ENCODE data around the gene MORC1. TPM values are rescaled to one million over a fixed set of nuclear protein-coding genes. Genes with fewer than 3 reads are reported as not detected.
"Not testable (repeated sequence)": the region's sequence is repeated elsewhere in the genome, so short reads cannot be mapped to it uniquely, and the experiment has no call there.

Gene MORC1
- total RNA-seq, 1 experiment from 2014 or later, result 0.11 TPM

- DNase-seq (ENCODE audit: low read depth), result no peak
Observed at GRCh38 chr3:109112946-109113760, 4.8 kb downstream of the MORC1 start.

DNA sequence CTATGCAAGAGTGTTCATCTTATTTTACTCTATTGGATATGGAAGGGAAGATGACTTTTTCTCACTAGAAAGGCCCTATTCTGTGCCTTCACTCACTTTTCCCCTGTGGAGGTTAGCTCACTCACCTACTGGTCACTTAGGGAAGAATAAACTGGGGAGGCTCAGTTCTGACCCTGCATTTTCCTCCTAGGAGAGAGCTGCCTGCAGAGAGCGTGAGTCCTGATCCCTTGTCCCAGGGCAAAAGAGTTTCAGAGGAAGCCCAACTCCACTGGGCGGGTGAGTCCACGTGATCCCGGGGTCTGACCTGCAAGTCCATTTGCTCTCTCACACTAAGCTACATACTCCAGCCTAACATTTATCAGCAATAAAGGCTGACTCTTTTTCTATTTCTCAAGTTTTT, 8.4 kb downstream of the MORC1 start:
- no peak for DNase-seq (ENCODE audit: low read depth)

DNA sequence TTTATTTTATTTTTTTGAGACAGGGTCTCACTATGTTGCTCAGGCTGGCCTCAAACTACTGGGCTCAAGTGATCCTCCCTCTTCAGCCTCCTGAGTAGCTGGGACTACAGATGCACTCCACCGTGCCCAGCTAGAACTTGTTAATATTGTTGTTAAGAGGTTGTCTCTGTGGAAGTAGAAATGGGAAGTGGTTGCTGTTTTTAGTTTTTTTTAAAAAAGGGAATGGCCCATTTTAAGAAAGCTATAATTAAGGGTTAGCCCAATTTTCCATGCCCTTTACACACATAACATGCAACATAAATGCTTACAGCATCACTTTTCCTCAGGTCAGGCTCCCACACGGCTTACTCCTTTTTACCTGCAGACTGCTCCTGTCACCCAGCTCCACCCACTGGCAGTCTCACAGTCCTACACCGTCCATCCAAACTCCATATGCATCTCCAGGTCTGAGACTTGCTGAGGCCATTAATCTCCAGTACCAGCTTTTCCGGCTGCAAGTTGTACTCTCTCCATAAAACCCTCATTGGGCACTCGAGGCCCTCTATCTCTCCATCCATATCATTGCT, 19.8 kb downstream of the MORC1 start:
- DNase-seq (ENCODE audit: low read depth), result peak; percentile 28

GRCh38 chr3:109095166-109095565, 22.8 kb downstream of the MORC1 start:
- no peak for DNase-seq (ENCODE audit: low read depth)

DNA sequence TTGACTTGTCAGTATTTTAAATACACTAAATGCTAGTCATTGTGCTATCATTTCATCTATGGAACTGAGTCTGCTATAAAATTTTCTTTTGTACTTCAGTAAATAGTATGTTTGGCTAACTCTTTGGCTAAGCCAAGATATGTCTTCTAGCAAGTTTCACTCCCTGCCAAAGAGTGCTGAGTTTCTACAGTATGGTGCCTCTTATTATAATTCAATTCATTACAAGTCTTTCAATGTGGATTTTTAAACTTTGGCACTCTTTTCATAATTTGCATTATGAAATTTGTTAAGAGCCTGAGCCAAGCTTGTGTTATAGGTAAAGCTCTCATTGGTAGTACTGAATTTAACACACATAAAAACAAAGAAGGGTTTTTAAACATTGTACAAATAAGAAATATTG, 24.4 kb downstream of the MORC1 start:
- DNase-seq (ENCODE audit: low read depth), result no peak

- DNase-seq (ENCODE audit: low read depth), result no peak
Observed at GRCh38 chr3:109091846-109092245, 26.1 kb downstream of the MORC1 start.

DNA sequence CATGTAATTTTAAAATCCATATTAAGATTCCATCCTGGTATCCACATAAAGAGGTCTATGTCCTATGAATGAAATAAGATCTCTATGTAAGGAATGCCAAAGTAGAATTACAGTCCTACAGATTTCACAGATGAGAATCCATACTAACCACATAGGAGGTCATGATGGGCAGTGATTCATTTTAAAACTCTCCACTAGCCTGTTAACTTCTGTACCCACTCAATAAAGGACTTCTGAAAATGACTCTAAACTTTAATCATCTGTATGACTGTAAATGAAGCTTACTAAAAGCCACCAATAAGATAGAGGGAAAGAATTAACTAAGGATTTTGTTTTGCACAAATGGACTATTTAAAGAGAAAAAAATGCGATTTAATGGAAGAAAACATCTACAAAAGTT, 28.7 kb downstream of the MORC1 start:
- peak; percentile 25 for DNase-seq (ENCODE audit: low read depth)

- peak; percentile 64 for DNase-seq (ENCODE audit: low read depth)
Observed at GRCh38 chr3:109081746-109082510, 36.0 kb downstream of the MORC1 start.

DNA sequence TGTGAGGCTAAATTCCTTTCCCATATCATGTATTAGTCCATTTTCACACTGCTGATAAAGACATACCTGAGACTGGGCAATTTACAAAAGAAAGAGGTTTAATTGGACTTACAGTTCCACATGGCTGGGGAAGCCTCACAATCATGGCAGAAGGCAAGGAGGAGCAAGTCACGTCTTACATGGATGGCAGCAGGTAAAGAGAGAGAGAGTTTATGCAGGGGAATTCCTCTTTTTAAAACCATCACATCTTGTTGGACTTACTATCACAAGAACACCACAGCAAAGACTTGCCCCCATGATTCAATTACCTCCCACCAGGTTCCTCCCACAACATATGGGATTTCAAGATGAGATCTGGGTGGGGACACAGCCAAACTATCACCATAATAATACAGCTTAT, 37.8 kb downstream of the MORC1 start:
- not testable (repeated sequence) for DNase-seq (ENCODE audit: low read depth)

- DNase-seq (ENCODE audit: low read depth), result no peak
Observed at GRCh38 chr3:109073116-109073515, 44.8 kb downstream of the MORC1 start.

DNA sequence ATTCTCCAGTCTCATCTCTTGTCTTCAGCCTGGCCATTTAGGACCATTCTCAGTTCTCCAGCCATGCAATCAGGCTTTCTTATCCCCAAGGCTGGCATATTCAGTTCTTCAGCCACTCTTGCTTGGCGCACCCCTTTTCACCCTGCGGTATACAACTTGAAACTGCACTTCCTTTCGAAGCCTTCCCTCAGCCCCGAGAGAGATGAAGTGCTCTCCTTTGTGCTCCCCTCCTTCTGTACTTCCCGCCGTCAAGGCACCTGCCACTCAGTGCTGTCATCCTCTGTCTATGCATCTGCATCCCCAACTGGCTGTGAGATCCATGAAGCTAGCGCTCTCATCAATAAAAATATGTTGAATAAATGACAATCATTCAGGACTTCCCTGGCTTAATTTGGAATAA, 45.7 kb downstream of the MORC1 start:
- DNase-seq (ENCODE audit: low read depth), result no peak

DNA sequence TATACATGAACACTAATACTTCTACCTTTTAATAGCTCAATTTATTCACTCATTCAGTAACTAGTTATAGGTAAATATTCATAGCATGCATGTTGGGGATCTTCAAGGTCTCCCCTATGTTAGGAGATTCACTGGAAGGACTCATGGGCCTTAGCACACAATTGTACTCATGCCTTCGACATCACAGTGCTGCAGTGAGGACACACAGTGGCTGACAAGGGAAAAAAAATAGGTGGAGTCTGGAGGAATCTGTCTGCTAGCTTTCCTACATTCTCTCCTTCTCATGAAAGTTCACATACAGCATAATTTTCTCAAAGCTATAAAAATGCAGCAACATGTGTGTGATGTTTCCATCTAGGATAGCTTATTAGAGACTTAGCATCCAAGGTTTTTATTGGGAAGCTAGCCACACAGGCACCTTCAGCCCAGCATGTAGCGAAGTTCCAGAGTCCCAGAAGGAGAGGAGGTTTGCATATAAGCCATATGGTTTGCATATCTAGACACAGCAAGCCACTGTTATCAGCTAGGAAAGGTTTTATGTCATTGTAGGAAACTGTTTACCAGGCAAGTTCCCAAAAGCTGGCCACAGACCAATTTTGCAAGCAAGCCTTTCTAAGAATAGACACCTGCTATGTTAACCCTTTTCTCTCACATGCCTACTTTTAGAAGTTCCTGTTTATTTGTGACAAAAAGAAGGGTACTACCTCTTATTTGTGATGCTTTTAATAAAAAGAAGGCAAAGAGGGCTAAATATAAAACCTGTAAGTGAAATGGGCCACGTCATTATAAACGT, 46.4 kb downstream of the MORC1 start:
- DNase-seq (ENCODE audit: low read depth), result no peak

DNA sequence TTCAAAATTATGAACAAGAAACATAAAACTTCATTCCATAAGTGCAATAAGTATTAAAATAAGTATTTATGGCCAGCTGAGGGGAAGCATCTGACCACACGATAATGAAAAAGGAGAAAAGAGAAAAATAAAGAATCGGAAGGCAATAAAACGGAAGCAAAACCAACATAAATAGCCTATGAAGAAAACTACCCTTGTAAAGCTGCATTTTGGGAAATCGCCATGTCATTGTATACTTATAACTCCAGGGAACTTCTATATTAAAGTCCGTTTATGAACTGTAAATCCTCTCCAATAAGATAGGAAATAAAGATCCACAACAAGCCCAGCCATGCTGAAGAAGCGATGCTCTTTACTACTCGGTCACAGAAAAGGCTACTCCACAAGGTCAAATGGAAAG, 47.7 kb downstream of the MORC1 start:
- DNase-seq (ENCODE audit: low read depth), result no peak

GRCh38 chr3:109066864-109067263, 51.1 kb downstream of the MORC1 start:
- DNase-seq (ENCODE audit: low read depth), result no peak

GRCh38 chr3:109059264-109059663, 58.7 kb downstream of the MORC1 start:
- DNase-seq (ENCODE audit: low read depth), result no peak

GRCh38 chr3:109057616-109058015, 60.3 kb downstream of the MORC1 start:
- DNase-seq (ENCODE audit: low read depth), result no peak

DNA sequence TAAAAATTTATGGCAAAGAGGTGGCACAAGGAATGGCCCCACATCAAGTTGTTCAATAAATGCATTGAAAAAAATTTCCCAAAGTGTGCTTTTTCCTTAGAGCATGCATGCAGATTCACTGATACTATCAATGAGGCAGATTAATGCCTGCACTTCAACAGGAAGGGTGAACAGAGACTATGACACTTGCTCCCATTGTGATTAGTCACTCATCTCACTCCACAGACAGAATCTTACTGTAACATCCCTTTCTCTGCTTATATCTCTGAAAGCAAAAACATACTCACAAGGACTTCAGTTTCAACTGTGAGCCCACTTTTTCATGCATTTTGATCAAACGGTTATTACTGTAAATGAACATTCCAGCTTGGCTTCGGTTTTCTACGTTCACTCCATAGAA, 60.9 kb downstream of the MORC1 start:
- DNase-seq (ENCODE audit: low read depth), result no peak

GRCh38 chr3:109050591-109051167, 67.3 kb downstream of the MORC1 start:
- peak; percentile 30 for DNase-seq (ENCODE audit: low read depth)

DNA sequence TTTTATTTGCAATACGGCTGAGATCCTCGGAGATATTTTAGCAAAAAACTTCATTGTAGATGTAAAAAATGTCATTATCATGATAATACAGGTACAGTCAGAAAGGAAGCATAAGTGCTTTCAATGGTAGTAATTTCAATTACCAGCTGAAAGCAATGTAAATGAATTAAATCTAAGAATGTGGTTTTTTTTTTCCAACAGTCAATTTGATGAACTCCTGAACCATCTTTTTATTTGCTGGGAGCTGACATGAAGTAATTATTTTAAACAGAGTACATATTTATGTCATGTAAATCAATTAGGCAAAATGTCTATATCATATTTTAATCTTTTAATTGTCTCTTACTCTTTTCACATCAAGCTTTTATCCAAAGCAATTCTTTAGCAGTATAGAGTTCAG, 70.6 kb downstream of the MORC1 start:
- no peak for DNase-seq (ENCODE audit: low read depth)

- no peak for DNase-seq (ENCODE audit: low read depth)
Observed at GRCh38 chr3:109045271-109046040, 72.5 kb downstream of the MORC1 start.
